Endothelial cell (in vitro differentiated cells): ENCODE measurements around the gene DNM1. TPM values are rescaled to one million over a fixed set of nuclear protein-coding genes. Genes with fewer than 3 reads are reported as not detected.

Experiments
- DNase-seq: peaks from one replicate; pipeline ENCODE4 v3.0.0; 2021; ENCODE audit warnings: low spot score
- H3K27ac Mint-ChIP-seq: one replicate; pipeline ENCODE4 v1.8.0; 2021; ENCODE audit warnings: mixed read lengths, inconsistent platforms; ENCODE audit not compliant: unreplicated experiment
- H3K27me3 Mint-ChIP-seq: one replicate; pipeline ENCODE4 v1.8.0; 2021; ENCODE audit warnings: mild to moderate bottlenecking, moderate library complexity, mixed read lengths, inconsistent platforms; ENCODE audit not compliant: unreplicated experiment
- H3K36me3 Mint-ChIP-seq: one replicate; pipeline ENCODE4 v1.8.0; 2021; ENCODE audit warnings: mild to moderate bottlenecking, low read depth, mixed read lengths, inconsistent platforms; ENCODE audit not compliant: unreplicated experiment
- H3K4me1 Mint-ChIP-seq: one replicate; pipeline ENCODE4 v1.8.0; 2021; ENCODE audit warnings: mild to moderate bottlenecking, mixed read lengths, inconsistent platforms; ENCODE audit not compliant: unreplicated experiment
- H3K4me3 Mint-ChIP-seq: one replicate; pipeline ENCODE4 v1.8.0; 2021; ENCODE audit warnings: mild to moderate bottlenecking, mixed read lengths, inconsistent platforms; ENCODE audit not compliant: unreplicated experiment
- H3K9me3 Mint-ChIP-seq: one replicate; pipeline ENCODE4 v1.8.0; 2021; ENCODE audit warnings: mixed read lengths, inconsistent platforms; ENCODE audit not compliant: unreplicated experiment
- total RNA-seq: library from RNA; stranded (reverse); fragmentation: NEBNext Ultra II Directional; extraction: Animal tissue kit (Norgen Biotek cat#: 25700); gene quantifications from one replicate; pipeline ENCODE4 v1.2.1, GENCODE V29; 2021; ENCODE audit not compliant: unreplicated experiment
- TF ChIP-seq, protein P1 (sequence below): fragments of 200-600 bp; sonication (generic); IDR thresholded peaks from one replicate; pipeline ENCODE4 v1.5.0; 2021; ENCODE audit warnings: antibody characterized with exemption; ENCODE audit not compliant: unreplicated experiment

Gene DNM1
- total RNA-seq, 1 donor from 2014 or later = 8.0 TPM

DNA sequence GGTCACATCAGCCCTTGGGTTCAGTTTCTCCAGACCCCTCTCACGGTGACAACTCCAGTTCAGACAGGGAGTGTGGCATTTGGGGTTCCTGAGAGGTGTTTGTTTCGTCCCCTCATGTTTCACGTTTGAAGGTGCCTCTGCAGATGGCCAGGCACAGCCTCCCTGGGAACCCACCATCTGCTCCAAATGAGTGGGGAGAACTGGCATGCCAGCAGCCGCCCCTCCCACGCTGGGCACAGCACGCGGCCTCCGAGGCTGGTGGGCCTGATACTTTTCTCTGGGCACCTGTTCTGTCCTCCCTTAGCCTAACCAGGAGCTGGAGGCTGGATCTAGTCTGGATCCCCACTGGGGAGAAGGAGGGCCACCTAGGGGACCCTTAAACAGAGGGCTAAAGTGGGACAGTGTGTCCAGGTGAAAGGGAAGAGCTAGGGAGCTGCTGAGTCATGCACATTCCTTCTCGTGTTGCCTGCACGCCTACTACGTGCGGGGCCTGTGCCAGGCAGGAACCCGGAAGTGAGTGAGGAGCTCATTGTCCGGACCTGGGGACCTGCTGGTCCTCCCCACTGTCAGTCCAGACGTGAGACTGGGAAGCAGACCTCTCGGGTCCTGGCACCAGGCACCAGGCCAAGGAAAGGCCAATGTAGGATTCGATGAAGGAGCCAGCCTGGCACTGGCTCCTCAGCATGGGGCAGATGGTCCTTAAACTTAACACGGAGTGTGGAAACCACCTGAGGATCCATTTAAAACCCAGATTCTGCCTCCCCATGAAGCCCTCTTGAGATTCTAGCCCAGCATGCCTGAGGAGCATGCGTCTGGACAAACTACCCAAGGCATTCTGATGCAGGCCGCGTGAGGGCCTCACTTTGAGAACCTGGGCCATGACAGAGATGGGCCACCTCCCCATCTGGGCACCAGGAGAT lies 11.7 kb downstream of the DNM1 start:
- no peak for DNase-seq
- Mint-ChIP-seq H3K27me3 (peaks cover 5% of the 10 kb centered on the region), H3K27ac (no peak overlapping the region)

DNA sequence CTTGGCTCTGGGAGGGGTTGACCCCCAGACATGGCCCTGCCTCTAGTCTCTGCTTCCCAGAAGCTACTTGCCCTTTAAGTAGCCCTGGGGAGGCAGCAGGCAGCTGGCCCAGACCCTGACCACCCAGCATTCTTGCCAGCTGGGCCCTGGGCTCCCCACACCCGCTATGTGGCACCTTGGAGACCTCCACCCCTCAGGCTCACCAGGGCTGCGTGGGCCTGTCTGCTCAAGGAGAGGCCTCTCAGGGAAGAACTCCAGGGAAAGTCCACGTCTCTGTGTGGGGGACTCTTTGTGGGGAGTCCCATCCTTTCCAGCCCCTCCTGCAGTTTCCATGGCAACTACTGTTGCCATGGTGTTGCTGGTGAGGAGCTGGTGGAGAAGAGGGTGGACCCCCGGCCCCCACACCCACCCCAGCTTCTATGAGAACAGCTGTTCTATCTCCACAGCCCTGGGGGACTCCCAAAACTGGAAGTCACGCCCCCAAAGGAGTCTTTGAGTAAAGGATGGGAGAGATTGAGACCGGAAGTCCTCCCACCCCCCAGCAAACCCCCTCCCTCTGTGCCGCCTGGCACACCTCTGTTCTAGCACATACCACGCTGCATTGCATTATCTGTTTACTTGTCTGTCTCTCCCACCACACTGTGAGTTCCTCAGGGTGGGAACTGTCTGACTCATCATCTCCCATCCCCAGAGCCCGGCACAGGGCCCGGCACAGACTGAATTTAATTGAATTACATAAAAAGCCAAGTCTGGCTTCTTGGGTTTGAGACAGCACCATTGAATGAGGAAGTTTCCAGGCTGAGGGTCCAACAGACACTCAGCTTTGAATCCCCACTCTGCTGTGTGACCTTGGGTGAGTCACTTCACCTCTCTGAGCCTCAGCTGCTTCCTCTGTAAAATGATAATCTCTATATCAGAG lies 12.6 kb downstream of the DNM1 start:
- TF ChIP-seq, protein P1, sequence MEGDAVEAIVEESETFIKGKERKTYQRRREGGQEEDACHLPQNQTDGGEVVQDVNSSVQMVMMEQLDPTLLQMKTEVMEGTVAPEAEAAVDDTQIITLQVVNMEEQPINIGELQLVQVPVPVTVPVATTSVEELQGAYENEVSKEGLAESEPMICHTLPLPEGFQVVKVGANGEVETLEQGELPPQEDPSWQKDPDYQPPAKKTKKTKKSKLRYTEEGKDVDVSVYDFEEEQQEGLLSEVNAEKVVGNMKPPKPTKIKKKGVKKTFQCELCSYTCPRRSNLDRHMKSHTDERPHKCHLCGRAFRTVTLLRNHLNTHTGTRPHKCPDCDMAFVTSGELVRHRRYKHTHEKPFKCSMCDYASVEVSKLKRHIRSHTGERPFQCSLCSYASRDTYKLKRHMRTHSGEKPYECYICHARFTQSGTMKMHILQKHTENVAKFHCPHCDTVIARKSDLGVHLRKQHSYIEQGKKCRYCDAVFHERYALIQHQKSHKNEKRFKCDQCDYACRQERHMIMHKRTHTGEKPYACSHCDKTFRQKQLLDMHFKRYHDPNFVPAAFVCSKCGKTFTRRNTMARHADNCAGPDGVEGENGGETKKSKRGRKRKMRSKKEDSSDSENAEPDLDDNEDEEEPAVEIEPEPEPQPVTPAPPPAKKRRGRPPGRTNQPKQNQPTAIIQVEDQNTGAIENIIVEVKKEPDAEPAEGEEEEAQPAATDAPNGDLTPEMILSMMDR = no peak
- H3K27ac Mint-ChIP-seq = no peak overlapping the region
- peaks cover 12% of the 10 kb centered on the region for H3K4me1 Mint-ChIP-seq
- H3K4me3 Mint-ChIP-seq = no peak overlapping the region
- no peak for DNase-seq
- H3K36me3 Mint-ChIP-seq = peaks cover 6% of the 10 kb centered on the region
- H3K27me3 Mint-ChIP-seq = peaks cover 6% of the 10 kb centered on the region
- H3K9me3 Mint-ChIP-seq = peaks cover 3% of the 10 kb centered on the region

More for the DNA sequence above, 11.7 kb downstream of the DNM1 start:
- Mint-ChIP-seq H3K9me3 (peaks cover 3% of the 10 kb centered on the region), H3K36me3 (peaks cover 6% of the 10 kb centered on the region), H3K4me1 (peaks cover 12% of the 10 kb centered on the region), H3K4me3 (no peak overlapping the region)
- TF ChIP-seq, protein P1 = no peak

DNA sequence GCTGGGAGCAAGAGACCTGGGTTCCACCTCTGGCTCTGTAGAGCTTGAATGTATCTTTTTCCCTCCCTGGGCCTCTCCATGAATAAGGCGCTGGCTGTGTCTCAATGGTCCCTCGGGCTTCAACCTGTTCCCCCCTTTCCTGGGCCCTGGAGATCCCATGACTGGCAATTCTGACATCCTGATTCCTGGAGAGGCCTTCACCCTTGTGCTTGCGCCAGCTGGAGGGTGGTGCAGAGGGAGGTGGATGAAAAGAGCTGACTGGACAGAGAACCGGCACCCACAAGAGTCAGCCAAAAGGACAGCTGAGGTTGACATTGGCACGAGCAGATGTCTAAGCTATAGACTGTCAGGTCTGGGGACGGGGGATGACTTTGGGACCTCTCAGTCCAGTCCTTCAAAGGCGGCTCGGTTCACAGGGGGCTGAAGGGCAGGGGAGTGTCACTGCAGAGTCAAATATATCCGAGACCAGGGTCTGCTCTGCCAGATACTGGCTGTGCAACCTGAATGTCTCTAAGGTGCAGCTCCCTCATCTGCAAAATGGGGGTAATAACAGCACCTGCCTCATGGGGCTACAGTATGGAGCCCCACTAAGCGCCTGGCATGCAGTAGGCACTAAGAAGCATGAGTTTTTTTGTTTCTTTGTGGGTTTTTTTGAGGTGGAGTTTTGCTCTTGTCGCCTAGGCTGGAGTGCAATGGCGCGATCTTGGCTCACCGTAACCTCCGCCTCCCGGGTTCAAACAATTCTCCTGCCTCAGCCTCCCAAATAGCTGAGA lies 13.8 kb downstream of the DNM1 start:
- TF ChIP-seq, protein P1 = no peak
- Mint-ChIP-seq H3K4me1 (peaks cover 12% of the 10 kb centered on the region), H3K36me3 (peaks cover 6% of the 10 kb centered on the region), H3K4me3 (no peak overlapping the region), H3K9me3 (peaks cover 3% of the 10 kb centered on the region), H3K27me3 (peaks cover 8% of the 10 kb centered on the region), H3K27ac (no peak overlapping the region)
- DNase-seq = no peak

DNA sequence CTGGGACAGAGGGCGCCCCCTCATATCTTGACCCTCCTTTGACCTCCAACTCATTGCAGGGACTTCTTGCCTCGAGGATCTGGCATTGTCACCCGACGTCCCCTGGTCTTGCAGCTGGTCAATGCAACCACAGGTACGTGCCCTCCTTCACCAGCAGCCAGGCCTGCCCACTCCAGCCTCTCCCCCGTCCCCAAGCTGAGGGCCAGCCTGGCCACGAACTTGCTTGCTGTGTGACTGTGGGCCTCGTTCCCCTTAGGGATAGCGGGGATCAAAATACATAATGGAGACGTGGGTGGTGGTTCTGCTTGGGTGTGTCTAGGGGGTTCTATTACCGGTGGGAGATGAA lies 15.0 kb downstream of the DNM1 start:
- Mint-ChIP-seq H3K4me3 (peak overlapping the region; percentile 76), H3K4me1 (peaks cover 7% of the 10 kb centered on the region), H3K36me3 (peaks cover 3% of the 10 kb centered on the region), H3K27me3 (peaks cover 8% of the 10 kb centered on the region), H3K9me3 (no peaks in the 10 kb centered on the region), H3K27ac (no peak overlapping the region)
- TF ChIP-seq, protein P1 = no peak
- no peak for DNase-seq
